ENCODE results near the gene PITX2.

GRCh38 chr4:110628663-110629213, 5.9 kb upstream of the PITX2 start:
- TF ChIP-seq TCF7L2 (IDR thresholded peaks at IDR 0.05; ENCODE audit: borderline replicate concordance, low read depth, low read length) = peak; percentile 70; the same call in 1 of the 2 replicates
- no peak for TF ChIP-seq CTCF (tag by site-specific recombination; IDR thresholded peaks at IDR 0.05)
- no peak for TF ChIP-seq ZNF692 (tag by site-specific recombination; IDR thresholded peaks at IDR 0.05)
- TF ChIP-seq MYNN (tag by site-specific recombination; IDR thresholded peaks at IDR 0.05; ENCODE audit: borderline replicate concordance) = no peak
- no peak for TF ChIP-seq RBAK (tag by site-specific recombination; IDR thresholded peaks at IDR 0.05)
- no peak for TF ChIP-seq ELK4 (IDR thresholded peaks at IDR 0.05; ENCODE audit: borderline replicate concordance, low read depth, low read length)
- no peak for TF ChIP-seq PATZ1 (tag by site-specific recombination; IDR thresholded peaks at IDR 0.05)
- TF ChIP-seq ZNF214 (tag by site-specific recombination; IDR thresholded peaks at IDR 0.05; ENCODE audit: borderline replicate concordance) = no peak
- no peak for TF ChIP-seq ZNF148 (tag by site-specific recombination; IDR thresholded peaks at IDR 0.05; ENCODE audit: borderline replicate concordance)
- no peak for TF ChIP-seq ATF2 (tag by site-specific recombination; IDR thresholded peaks at IDR 0.05; ENCODE audit: low read depth)
- no peak for TF ChIP-seq PRDM10 (tag by site-specific recombination; IDR thresholded peaks at IDR 0.05)
